Keratinocyte (primary cell): ENCODE data around the gene GRB2. TPM values are rescaled to one million over a fixed set of nuclear protein-coding genes. Genes with fewer than 3 reads are reported as not detected.

Source experiments
- DNase-seq: peaks from one replicate; pipeline ENCODE4 v3.0.0-alpha.2; 2011; ENCODE audit warnings: low read depth, missing footprints, low spot score
- FAIRE-seq: peaks from 2 replicates; lab custom pipeline; 2011; peaks lifted over from hg19 to GRCh38; lab: Jason Lieb, UNC
- H2AFZ ChIP-seq: 2 replicates; pipeline ENCODE4 v1.6.0; 2012; ENCODE audit warnings: low read length, control low read depth, inconsistent platforms; ENCODE audit not compliant: control insufficient read depth
- H3K27ac ChIP-seq: 2 replicates; pipeline ENCODE4 v1.5.1; 2011; ENCODE audit warnings: low read length; ENCODE audit not compliant: control insufficient read depth, insufficient read depth
- H3K27me3 ChIP-seq: 3 replicates; pipeline ENCODE4 v1.6.0; 2011; ENCODE audit warnings: low read length; ENCODE audit not compliant: control insufficient read depth, insufficient read depth; ENCODE audit errors: extremely low read depth
- H3K36me3 ChIP-seq, 2 experiments: 2 replicates in 1 of 2; 3 replicates in 1 of 2; pipeline ENCODE4 v1.5.1; 2011; ENCODE audit warnings: low read length in 2 of 2, mild to moderate bottlenecking in 1 of 2; ENCODE audit not compliant: control insufficient read depth in 2 of 2, insufficient read depth in 2 of 2; ENCODE audit errors: extremely low read depth in 1 of 2
- H3K4me1 ChIP-seq: 3 replicates; pipeline ENCODE4 v1.5.1; 2011; ENCODE audit warnings: low read length; ENCODE audit not compliant: control insufficient read depth, insufficient read depth; ENCODE audit errors: extremely low read depth
- H3K4me2 ChIP-seq: 3 replicates; pipeline ENCODE4 v1.6.0; 2011; ENCODE audit warnings: low read depth, low read length; ENCODE audit not compliant: control insufficient read depth, insufficient read depth; ENCODE audit errors: extremely low read depth
- H3K4me3 ChIP-seq, 3 experiments: fragments of 200-600 bp in 1 of 3; sonication (generic) in 1 of 3; 2 replicates in 2 of 3; 3 replicates in 1 of 3; pipeline ENCODE4 v1.5.1; 2011 to 2016; ENCODE audit warnings: low read length in 3 of 3, mild to moderate bottlenecking in 3 of 3, control low read depth in 2 of 3, inconsistent platforms in 1 of 3, low read depth in 1 of 3, mixed read lengths in 1 of 3, mixed run types in 1 of 3, moderate library complexity in 1 of 3; ENCODE audit not compliant: control insufficient read depth in 2 of 3, insufficient read depth in 2 of 3; ENCODE audit errors: extremely low read depth in 1 of 3
- H3K79me2 ChIP-seq: 2 replicates; pipeline ENCODE4 v1.6.0; 2012; ENCODE audit warnings: low read length; ENCODE audit not compliant: control insufficient read depth, insufficient read depth
- H3K9ac ChIP-seq: 3 replicates; pipeline ENCODE4 v1.6.0; 2011; ENCODE audit warnings: low read length; ENCODE audit not compliant: control insufficient read depth, insufficient read depth; ENCODE audit errors: extremely low read depth
- H3K9me1 ChIP-seq: 3 replicates; pipeline ENCODE4 v1.6.0; 2011; ENCODE audit warnings: low read length; ENCODE audit not compliant: control insufficient read depth, insufficient read depth; ENCODE audit errors: extremely low read depth
- H3K9me3 ChIP-seq: 2 replicates; pipeline ENCODE4 v1.5.1; 2012; ENCODE audit warnings: low read depth, low read length; ENCODE audit not compliant: control insufficient read depth
- H4K20me1 ChIP-seq: 3 replicates; pipeline ENCODE4 v1.6.0; 2011; ENCODE audit warnings: low read length; ENCODE audit not compliant: control insufficient read depth, insufficient read depth; ENCODE audit errors: extremely low read depth
- EZH2 ChIP-seq: IDR thresholded peaks from one replicate; pipeline ENCODE4 v1.6.1; 2012; ENCODE audit warnings: inconsistent platforms, mild to moderate bottlenecking, low read length, moderate library complexity
- dilution Hi-C: fragments of 300-500 bp; cut with MboI; formaldehyde crosslinking; loops from one replicate; pipeline ENCODE4 v1.7.0; 2020; ENCODE audit warnings: low sequenced_read_pairs; ENCODE audit not compliant: extremely low pct_ligation_motif_present
- polyA plus RNA-seq, 5 experiments: library from polyadenylated mRNA; depleted of rRNA in 3 of 5; stranded (reverse) in 3 of 5; stranded (forward) in 1 of 5; unstranded in 1 of 5; fragments of >200 nt; gene quantifications; 1 replicate in 1 of 5; 2 replicates in 3 of 5; 3 replicates in 1 of 5; pipeline versions ENCODE4 v1.2.1 to v1.2.3, GENCODE V29; 2011 to 2012; ENCODE audit warnings: missing spikeins in 2 of 5, low read depth in 1 of 5, low replicate concordance in 1 of 5
- TF ChIP-seq, protein P1 (sequence below), 3 experiments: IDR thresholded peaks in 1 of 3; conservative IDR thresholded peaks in 1 of 3; optimal IDR thresholded peaks in 1 of 3; 2 replicates in 2 of 3; 3 replicates in 1 of 3; pipeline versions ENCODE3 to v1.5.1; 2011; ENCODE audit warnings: low read length in 3 of 3, mild to moderate bottlenecking in 3 of 3, moderate library complexity in 2 of 3, control low read depth in 1 of 3, inconsistent platforms in 1 of 3; ENCODE audit not compliant: insufficient read depth in 2 of 3; ENCODE audit errors: extremely low read depth in 1 of 3

Gene GRB2
- polyA plus RNA-seq, 1 donor (not counting 4 experiments of a cell fraction or from before 2014, with no cell fraction given) = 62.0 TPM

DNA sequence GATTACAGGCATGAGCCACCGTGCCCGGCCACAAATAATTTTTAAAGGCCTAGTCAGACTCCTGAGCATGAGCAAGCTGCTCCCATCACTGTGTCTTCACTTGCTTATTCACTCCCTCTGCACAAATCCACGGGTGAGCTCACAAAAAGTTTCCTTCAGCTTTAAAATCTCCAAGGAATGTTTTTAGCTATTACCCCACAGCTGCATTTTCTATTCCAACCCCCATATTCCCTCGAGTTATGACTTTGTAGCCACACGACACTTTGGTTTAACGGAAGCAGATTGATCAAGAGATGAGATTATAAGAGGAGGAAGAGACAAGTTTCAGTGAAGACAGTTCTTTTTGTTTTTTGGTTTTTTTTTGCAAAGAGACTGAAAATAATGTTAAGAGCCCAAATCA lies 67.1 kb downstream of the GRB2 start:
- H3K79me2 ChIP-seq = peaks cover 62% of the 10 kb centered on the region
- peaks cover 4% of the 10 kb centered on the region for H4K20me1 ChIP-seq

DNA sequence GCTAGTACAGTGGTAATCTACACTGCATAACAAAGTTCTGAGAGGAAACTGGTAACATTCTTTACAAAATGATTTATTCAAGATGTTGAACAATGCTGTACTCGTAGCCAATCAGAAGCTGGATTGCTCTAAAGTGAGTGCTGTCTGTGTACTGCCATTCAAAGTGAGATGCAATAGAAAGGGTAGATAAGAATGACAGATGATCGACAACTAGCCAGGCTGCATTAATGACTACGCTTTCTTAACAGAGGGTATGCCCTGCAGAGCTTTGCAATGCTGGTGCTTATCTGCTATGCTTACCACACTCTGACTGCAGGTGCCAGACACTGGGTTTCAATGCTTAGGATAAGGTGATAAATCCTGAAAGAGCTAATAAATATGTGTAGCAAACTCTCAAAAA lies 70.2 kb downstream of the GRB2 start:
- no peak overlapping the region for H3K4me3 ChIP-seq
- H3K36me3 ChIP-seq = peaks cover 0 to 6% of the 10 kb centered on the region in 2 experiments
- no peaks in the 10 kb centered on the region for H3K9me3 ChIP-seq
- H3K27me3 ChIP-seq = no peaks in the 10 kb centered on the region
- no peak for DNase-seq
- no peak overlapping the region for H2AFZ ChIP-seq
- peaks cover 2% of the 10 kb centered on the region for H3K9me1 ChIP-seq
- H3K4me1 ChIP-seq = peaks cover 8% of the 10 kb centered on the region
- H3K4me2 ChIP-seq = no peak overlapping the region
- no peak for FAIRE-seq
- dilution Hi-C loops = no loop called here
- H3K79me2 ChIP-seq = peaks cover 46% of the 10 kb centered on the region
- no peak overlapping the region for H3K9ac ChIP-seq
- H4K20me1 ChIP-seq = peaks cover 4% of the 10 kb centered on the region
- TF ChIP-seq EZH2 = no peak
- TF ChIP-seq, protein P1, sequence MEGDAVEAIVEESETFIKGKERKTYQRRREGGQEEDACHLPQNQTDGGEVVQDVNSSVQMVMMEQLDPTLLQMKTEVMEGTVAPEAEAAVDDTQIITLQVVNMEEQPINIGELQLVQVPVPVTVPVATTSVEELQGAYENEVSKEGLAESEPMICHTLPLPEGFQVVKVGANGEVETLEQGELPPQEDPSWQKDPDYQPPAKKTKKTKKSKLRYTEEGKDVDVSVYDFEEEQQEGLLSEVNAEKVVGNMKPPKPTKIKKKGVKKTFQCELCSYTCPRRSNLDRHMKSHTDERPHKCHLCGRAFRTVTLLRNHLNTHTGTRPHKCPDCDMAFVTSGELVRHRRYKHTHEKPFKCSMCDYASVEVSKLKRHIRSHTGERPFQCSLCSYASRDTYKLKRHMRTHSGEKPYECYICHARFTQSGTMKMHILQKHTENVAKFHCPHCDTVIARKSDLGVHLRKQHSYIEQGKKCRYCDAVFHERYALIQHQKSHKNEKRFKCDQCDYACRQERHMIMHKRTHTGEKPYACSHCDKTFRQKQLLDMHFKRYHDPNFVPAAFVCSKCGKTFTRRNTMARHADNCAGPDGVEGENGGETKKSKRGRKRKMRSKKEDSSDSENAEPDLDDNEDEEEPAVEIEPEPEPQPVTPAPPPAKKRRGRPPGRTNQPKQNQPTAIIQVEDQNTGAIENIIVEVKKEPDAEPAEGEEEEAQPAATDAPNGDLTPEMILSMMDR (optimal IDR thresholded peaks at IDR 0.05 in 1 of 3, IDR thresholded peaks at IDR 0.05 in 1 of 3, conservative IDR thresholded peaks at IDR 0.05 in 1 of 3; ENCODE audit: extremely low read depth in 1 of 3, insufficient read depth in 2 of 3, low read length in 3 of 3) = no peak
- H3K27ac ChIP-seq = no peak overlapping the region

More for the DNA sequence above, 67.1 kb downstream of the GRB2 start:
- Histone ChIP-seq H3K4me1 (peaks cover 8% of the 10 kb centered on the region), H3K9ac (no peak overlapping the region), H3K27ac (no peak overlapping the region), H3K9me3 (no peaks in the 10 kb centered on the region), H3K4me3 (no peak overlapping the region), H2AFZ (no peak overlapping the region), H3K27me3 (no peaks in the 10 kb centered on the region), H3K36me3 (peaks cover 0 to 1% of the 10 kb centered on the region in 2 experiments), H3K9me1 (peaks cover 2% of the 10 kb centered on the region), H3K4me2 (no peak overlapping the region)
- DNase-seq (no peak), FAIRE-seq (no peak)
- dilution Hi-C loops = no loop called here
- TF ChIP-seq EZH2 = no peak
- TF ChIP-seq, protein P1 (optimal IDR thresholded peaks at IDR 0.05 in 1 of 3, IDR thresholded peaks at IDR 0.05 in 1 of 3, conservative IDR thresholded peaks at IDR 0.05 in 1 of 3; ENCODE audit: extremely low read depth in 1 of 3, insufficient read depth in 2 of 3, low read length in 3 of 3) = no peak
